Measurements from ENCODE around the gene MOB2. TPM values are rescaled to one million over a fixed set of nuclear protein-coding genes. Genes with fewer than 3 reads are reported as not detected.

Gene MOB2
- total and polyA plus RNA-seq, 4 donors, result 8.3 to 18.5 (median 14.8) TPM

DNA sequence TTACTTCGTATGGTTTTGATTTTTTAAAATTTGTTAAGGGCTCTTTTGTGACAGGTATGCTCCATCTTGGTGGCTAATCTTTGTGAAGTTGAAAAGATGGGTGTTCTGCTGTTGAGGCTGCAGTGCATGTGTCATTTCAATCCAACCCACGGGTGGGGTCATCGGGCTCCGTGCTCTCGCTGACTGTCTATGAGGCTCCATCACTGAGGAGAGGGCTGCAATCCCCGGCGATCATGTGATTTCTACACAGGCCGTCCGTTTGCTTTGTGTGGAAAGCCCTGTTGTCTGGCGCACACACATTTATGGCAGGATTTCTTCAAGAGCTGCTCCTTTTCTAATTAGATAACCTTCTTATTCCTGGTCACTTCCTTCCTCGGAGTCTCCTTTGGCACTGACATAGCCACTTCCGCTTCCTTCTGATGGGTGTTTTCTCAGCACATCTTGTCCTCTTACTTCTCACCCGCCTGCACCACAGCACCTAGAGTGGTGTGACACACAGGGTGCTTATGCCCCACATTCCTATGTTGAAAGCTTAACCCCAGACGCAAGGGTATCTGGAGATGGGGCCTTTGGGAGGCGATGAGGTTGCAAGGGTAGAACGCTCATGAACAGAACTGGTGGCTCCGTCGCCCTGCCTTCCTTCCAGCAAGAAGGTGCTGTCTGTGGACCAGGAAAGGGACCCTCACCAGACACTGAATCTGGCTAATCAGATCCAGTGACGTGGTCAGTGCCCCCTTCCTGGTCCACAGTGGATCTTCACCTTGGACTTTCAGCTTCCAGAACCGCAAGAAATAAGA is 9.4 kb downstream of the MOB2 start:
- Histone ChIP-seq H3K4me3 (ENCODE audit: low read depth in 1 of 3, low read length in 3 of 3) (no peak overlapping the region), H3K4me1 (ENCODE audit: control insufficient read depth in 4 of 4, insufficient read depth in 4 of 4, low read length in 3 of 4) (no peaks in the 10 kb centered on the region), H3K27me3 (ENCODE audit: control insufficient read depth in 4 of 4, insufficient read depth in 4 of 4, low read length in 3 of 4) (no peaks in the 10 kb centered on the region), H3K36me3 (ENCODE audit: control insufficient read depth in 4 of 4, insufficient read depth in 3 of 4, low read depth in 1 of 4, low read length in 3 of 4) (peaks cover 10 to 55% (median 19%) of the 10 kb centered on the region in 4 donors), H3K27ac (ENCODE audit: low read depth in 1 of 2, low read length in 2 of 2) (no peak overlapping the region), H3K9ac (ENCODE audit: low read depth in 1 of 2, low read length in 2 of 2) (no peak overlapping the region), H3K9me3 (ENCODE audit: control insufficient read depth in 4 of 4, low read length in 3 of 4) (no peaks in the 10 kb centered on the region)
- DNase-seq (ENCODE audit: low spot score), result no peak
- 85% methylated on average over 20 of the region's 20 CpGs for WGBS
- no peak for TF ChIP-seq FOXA2 (IDR thresholded peaks at IDR 0.05)
- TF ChIP-seq, protein P1, sequence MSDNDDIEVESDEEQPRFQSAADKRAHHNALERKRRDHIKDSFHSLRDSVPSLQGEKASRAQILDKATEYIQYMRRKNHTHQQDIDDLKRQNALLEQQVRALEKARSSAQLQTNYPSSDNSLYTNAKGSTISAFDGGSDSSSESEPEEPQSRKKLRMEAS (IDR thresholded peaks at IDR 0.05), result no peak
- no peak for TF ChIP-seq CTCF (IDR thresholded peaks at IDR 0.05; ENCODE audit: low read depth, low read length, missing input control)
- TF ChIP-seq FOXA1 (IDR thresholded peaks at IDR 0.05), result no peak
- TF ChIP-seq JUND (IDR thresholded peaks at IDR 0.05), result no peak
- TF ChIP-seq, protein P2, sequence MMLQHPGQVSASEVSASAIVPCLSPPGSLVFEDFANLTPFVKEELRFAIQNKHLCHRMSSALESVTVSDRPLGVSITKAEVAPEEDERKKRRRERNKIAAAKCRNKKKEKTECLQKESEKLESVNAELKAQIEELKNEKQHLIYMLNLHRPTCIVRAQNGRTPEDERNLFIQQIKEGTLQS (IDR thresholded peaks at IDR 0.05), result no peak
- no peak for TF ChIP-seq HNF4A (conservative IDR thresholded peaks at IDR 0.05)
- TF ChIP-seq, protein P3, sequence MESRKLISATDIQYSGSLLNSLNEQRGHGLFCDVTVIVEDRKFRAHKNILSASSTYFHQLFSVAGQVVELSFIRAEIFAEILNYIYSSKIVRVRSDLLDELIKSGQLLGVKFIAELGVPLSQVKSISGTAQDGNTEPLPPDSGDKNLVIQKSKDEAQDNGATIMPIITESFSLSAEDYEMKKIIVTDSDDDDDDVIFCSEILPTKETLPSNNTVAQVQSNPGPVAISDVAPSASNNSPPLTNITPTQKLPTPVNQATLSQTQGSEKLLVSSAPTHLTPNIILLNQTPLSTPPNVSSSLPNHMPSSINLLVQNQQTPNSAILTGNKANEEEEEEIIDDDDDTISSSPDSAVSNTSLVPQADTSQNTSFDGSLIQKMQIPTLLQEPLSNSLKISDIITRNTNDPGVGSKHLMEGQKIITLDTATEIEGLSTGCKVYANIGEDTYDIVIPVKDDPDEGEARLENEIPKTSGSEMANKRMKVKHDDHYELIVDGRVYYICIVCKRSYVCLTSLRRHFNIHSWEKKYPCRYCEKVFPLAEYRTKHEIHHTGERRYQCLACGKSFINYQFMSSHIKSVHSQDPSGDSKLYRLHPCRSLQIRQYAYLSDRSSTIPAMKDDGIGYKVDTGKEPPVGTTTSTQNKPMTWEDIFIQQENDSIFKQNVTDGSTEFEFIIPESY (IDR thresholded peaks at IDR 0.05), result no peak
- TF ChIP-seq REST (IDR thresholded peaks at IDR 0.05), result no peak
- TF ChIP-seq RXRA (IDR thresholded peaks at IDR 0.05), result no peak
- no peak for TF ChIP-seq RAD21 (IDR thresholded peaks at IDR 0.05)
- no peak for TF ChIP-seq YY1 (IDR thresholded peaks at IDR 0.05)
- TF ChIP-seq EGR1 (IDR thresholded peaks at IDR 0.05; ENCODE audit: low read depth in 2 of 2), result no peak
- TF ChIP-seq SP1 (IDR thresholded peaks at IDR 0.05), result no peak
- TF ChIP-seq NR2F2 (IDR thresholded peaks at IDR 0.05), result no peak
- TF ChIP-seq TAF1 (conservative IDR thresholded peaks at IDR 0.05), result no peak

All from liver (tissue), 9 donors.